GM19239 (cell line): ENCODE data around the gene SP140.
"Not testable (repeated sequence)": the region's sequence is repeated elsewhere in the genome, so short reads cannot be mapped to it uniquely, and the experiment has no call there.

Experiments
- DNase-seq: peaks from one replicate; pipeline ENCODE4 v3.0.0; 2011; ENCODE audit warnings: low spot score; ENCODE audit not compliant: insufficient read length
- FAIRE-seq: peaks from 2 replicates; lab custom pipeline; 2011; peaks lifted over from hg19 to GRCh38; lab: Jason Lieb, UNC

The SP140 gene

DNA sequence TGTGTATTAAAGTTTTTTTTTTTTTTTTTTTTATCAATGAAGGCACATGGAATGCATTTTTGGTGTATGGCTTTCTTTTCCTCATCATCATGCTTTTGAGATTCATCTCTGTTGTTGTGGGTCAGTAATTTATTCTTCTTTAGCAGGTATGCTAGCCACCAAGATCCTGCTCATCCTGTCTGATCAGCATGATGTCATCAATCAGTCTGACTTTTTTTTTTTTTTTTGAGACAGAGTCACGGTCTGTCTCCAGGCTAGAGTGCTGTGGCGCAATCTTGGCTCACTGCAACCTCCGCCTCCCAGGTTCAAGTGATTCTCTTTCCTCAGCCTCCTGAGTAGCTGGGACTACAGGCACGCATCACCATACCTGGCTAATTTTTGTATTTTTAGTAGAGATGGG is 2.7 kb upstream of the SP140 start:
- not testable (repeated sequence) for DNase-seq, FAIRE-seq

DNA sequence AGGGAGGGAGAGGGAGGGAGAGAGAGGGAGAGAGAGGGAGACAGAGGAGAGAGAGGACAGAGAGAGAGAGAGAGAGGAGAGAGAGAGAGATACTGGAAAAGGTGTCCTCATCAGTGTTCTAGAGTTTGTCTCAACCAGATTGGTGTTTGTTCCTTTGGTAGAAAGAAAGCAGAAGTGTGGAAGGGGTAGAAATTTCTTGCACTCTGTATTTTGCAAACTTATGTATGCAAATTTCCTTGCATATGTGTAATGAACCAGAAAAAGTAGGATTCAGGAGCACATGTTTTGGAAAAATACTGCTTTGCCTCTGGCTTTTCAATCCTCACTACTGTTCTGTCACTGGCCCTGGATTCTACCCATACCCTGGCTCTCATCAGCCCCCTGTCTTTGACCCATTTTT is 1.1 kb upstream of the SP140 start:
- FAIRE-seq (no peak), DNase-seq (no peak)

DNA sequence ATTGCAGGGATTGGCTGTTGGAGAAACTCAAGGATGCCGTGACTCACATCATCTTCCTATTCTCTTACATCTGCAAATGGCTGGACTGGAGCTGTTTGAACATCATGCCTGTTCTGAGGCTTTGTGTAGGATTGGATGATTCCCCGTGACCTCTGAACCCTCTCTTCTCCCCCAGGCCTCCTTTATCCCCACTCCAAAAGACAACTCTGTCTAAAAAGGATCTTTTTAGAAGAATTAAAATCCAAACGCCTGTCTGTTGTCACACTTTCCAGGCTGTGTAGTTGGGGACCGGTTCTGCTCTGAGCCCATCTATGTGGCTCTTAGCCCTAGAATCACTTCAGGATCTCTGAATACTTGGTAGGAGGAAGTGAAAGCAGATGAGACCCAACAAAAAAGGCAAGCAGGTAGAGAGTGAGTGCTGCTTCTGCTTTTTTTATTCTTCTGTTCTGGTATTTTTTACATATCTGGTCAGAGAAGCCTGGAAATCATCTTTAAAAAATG is 565 bp downstream of the SP140 start:
- FAIRE-seq (no peak), DNase-seq (no peak)

- FAIRE-seq: no peak
- no peak for DNase-seq
Measured at GRCh38 chr2:230227216-230227615, 1.7 kb downstream of the SP140 start.

- DNase-seq: no peak
- FAIRE-seq: no peak
Measured at GRCh38 chr2:230230087-230230486, 4.6 kb downstream of the SP140 start.

- peak; percentile 88 for FAIRE-seq
- DNase-seq: no peak
Measured at GRCh38 chr2:230230496-230231200, 5.1 kb downstream of the SP140 start.

DNA sequence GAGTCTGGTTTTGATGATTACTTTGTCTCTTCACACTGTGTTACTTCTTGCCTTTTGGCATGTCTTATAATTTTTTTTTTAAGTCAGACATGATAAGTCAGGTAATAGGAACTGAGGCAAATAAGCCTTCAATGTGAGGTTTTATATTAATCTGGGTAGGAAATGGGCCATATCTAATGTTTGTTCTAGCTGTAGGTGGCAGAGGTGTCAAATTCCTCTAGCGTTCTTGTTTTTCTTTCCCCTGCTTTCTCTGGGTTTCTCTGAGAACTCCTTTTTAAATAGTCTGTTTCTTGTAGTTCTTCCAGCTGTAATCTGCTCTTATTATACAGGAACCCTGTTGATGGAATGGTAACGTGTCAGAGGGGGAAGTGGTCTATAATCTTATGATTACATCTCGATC is 5.7 kb downstream of the SP140 start:
- DNase-seq: no peak
- no peak for FAIRE-seq

- FAIRE-seq (peak; percentile 97), DNase-seq (no peak)
Measured at GRCh38 chr2:230234122-230234722, 8.7 kb downstream of the SP140 start.

DNA sequence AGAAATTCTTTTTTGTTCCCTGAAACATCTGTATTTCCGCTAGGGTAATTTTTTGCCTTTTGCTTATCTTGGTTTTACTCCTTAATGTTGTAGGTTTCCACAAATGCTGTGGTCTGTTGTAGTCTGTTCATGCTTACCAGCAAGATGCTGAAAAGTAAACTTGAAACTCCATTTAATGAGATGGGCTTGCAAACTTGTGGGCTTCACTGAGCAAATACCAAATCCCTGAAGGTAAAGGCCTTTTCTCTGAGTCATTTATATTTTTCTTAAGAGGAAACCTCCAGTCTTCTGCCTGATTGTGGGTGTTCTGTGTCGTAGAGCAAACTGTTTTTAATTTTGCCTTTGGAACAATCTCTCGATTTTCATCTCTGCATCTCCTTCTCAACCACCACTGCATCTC is 9.3 kb downstream of the SP140 start:
- FAIRE-seq: no peak
- DNase-seq: no peak

DNA sequence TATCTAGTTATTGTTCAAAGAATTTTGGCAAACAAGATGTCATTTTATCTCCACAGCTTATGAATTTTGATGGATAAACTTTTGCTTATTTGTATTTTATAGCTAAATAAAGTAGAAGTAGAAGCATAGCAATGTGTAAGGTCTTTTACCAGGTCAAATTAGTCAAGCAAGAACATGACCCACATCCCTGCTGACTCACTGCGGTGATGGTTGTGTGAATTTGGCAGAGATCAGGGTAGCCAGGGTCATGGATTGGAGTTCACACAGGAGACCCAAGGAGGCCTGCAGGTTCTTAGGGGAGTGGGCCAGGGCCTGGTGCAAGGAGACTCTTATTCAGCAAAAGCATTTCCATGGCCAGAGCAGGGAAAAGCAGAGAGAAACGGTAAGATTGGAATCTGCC is 18.7 kb downstream of the SP140 start:
- no peak for FAIRE-seq
- no peak for DNase-seq

DNA sequence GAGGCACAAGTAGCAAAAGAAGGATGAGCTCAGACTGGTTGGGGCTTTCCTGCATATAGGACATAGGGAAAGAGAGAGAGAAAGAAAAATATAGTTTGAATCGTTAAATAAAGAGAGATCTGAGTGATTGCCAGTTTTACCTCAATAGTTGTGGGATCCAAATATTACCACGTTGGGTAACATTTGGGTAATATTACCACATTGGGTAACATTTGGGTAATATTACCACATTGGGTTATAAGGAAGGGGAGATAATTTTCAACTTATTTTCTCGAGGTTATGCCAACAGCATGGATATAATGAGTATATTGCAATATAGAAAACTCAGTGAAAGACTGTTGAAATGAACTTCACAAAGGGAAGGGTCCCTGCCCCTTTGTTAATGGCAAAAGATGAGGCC is 20.7 kb downstream of the SP140 start:
- DNase-seq (no peak), FAIRE-seq (no peak)

- FAIRE-seq (no peak), DNase-seq (no peak)
Measured at GRCh38 chr2:230250231-230250630, 24.7 kb downstream of the SP140 start.

DNA sequence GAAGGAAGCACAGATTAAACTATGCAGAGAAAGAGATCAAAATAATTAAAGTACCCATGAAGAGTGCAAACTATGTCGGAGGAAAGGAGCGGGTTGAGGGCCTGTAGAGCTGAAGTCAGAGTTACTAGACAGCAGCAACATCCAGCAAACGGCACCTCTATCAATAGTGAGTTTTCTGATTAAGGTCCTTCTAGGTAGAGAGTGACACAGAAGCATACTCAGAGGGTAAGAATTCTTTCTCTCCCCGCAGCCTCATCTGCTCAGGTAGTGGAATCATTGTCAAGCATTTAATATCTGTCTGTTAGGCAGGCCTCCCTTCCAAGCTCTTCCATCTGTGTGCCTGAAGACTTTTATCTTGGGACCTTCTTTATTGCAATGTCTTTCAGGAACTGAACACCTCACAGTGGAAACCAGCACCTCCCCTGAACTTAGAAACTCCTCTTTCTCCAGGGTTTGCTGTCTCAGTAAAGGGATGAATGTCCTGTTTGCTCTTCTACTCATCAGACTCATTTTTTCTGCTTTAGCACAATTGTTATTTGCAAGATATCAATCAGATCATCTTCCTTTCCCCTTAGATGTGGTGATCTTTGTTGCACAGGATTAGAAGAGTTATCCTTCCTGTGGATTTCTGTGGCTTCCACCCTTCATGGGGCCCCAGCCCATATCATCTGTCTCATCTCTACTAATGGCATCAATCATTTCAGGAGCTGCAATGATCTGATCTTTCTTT is 28.8 kb downstream of the SP140 start:
- no peak for FAIRE-seq
- DNase-seq: no peak

GRCh38 chr2:230256733-230257332 is 31.3 kb downstream of the SP140 start:
- FAIRE-seq: peak; percentile 73
- DNase-seq: no peak

- FAIRE-seq: no peak
Measured at GRCh38 chr2:230258483-230258882, 32.9 kb downstream of the SP140 start.

DNA sequence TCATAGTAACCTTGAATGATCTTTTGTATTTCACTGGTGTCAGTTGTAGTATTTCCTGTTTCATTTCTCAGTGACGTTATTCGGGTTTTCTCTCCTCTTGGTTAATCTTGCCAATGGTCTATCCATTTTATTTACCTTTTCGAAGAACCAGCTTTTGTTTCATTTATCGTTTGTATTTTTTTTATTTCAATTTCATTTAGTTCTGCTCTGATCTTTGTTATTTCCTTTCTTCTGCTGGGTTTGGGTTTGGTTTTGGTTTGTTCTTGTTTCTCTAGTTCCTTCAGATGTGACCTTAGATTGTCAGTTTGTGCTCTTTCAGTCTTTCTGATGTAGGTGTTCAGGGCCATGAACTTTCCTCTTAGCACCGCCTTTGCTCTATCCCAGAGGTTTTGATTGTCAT is 36.7 kb downstream of the SP140 start:
- FAIRE-seq (peak; percentile 87), DNase-seq (no peak)

More at GRCh38 chr2:230258483-230258882, 32.9 kb downstream of the SP140 start:
- no peak for DNase-seq

DNA sequence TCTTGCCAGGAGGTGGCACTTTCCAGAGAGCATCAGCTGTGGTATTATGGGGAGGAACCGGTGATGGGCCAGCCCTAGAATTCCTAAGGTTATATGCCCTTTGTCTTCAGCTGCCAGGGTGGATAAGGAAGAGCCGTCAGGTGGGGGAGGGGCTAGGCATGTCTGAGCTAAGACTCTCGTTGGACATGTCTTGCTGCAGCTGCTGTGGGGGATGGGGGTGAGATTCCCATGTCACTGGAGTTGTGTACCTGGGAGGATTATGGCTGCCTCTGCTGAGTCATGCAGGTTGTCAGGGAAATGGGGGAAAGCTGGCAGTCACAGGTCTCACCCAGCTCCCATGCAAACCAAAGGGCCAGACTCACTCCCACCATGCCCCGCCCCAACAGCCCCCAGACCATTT is 39.4 kb downstream of the SP140 start:
- DNase-seq: not testable (repeated sequence)

DNA sequence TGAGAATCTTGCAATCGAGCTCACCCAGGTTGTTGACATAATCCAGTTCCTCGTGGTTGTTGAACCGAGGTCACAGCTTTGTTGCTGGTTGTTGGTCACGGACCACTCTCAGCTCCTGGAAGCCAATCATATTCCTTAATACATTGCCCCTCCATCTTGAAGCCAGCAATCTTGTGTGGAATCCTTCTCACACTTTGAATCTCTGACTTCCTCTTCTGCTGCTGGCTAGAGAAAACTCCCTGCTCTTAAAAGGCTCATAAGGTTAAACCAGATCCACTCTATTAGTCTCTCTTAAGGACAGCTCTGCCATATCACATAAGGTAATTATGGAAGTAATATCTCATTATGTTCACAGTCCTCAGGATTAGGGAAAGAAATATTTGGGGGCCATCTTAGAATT is 41.1 kb downstream of the SP140 start:
- FAIRE-seq: peak; percentile 57

More for the DNA sequence above, 39.4 kb downstream of the SP140 start:
- FAIRE-seq: not testable (repeated sequence)

DNA sequence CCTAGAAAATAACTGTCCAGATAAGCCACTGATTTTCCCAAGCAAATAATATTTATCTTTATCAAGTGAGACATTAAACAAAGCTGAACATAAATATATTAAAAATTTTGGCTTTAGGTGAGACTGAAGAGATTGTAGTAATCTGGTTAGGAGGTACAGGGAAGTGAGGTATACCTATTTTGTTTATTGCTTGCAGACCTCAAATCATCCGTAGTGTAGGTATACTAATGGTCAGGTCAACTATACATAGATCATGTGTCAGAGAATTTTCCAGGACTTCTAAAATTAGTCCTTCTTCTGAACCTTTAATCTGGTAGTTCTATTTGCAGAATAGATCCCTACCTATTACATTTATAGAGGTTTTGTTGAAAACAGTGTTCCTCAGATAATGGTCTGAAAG is 41.5 kb downstream of the SP140 start:
- FAIRE-seq (no peak), DNase-seq (no peak)

More for the DNA sequence above, 41.1 kb downstream of the SP140 start:
- no peak for DNase-seq

- FAIRE-seq (peak; percentile 95), DNase-seq (no peak)
Measured at GRCh38 chr2:230267556-230267955, 42.0 kb downstream of the SP140 start.
